NB4 (cell line): ENCODE measurements around the gene TEX55.

Experiments
- CTCF ChIP-seq: IDR thresholded peaks from one replicate; pipeline ENCODE4 v1.5.1; 2012; ENCODE audit warnings: low read depth, low read length
- MYC ChIP-seq: IDR thresholded peaks from 2 replicates; pipeline ENCODE4 v1.6.1; 2011; ENCODE audit warnings: low read depth, low read length
- POLR2A ChIP-seq: IDR thresholded peaks from 2 replicates; pipeline ENCODE4 v1.6.1; 2011; ENCODE audit warnings: mild to moderate bottlenecking; ENCODE audit not compliant: insufficient read length; ENCODE audit errors: extremely low read depth

- TF ChIP-seq CTCF: no peak
- TF ChIP-seq MYC: no peak
- no peak for TF ChIP-seq POLR2A
These were observed 41.9 kb upstream of the TEX55 start for GRCh38 chr3:119104031-119104430.
